MCF 10A (cell line): ENCODE measurements around the gene RAB37. TPM values are rescaled to one million over a fixed set of nuclear protein-coding genes. Genes with fewer than 3 reads are reported as not detected.

Experiments
- BruUV-seq: library from RNA; stranded (reverse); fragments of 400-500 nt; replicated peaks from 2 replicates; lab custom pipeline; 2021; lab: Mats Ljungman, UMichigan
- CTCF ChIA-PET: fragments of 300-600 bp; sonication (Branson Sonifier 250); formaldehyde crosslinking; extraction: SDS; loops from one replicate; lab custom pipeline; 2021; ENCODE audit warnings: antibody characterized with exemption, inconsistent platforms; lab: Yijun Ruan, JAX
- POLR2A ChIA-PET: fragments of 300-600, 350-650 bp; sonication (Branson Sonifier 250); formaldehyde crosslinking; extraction: SDS; loops from one replicate; lab custom pipeline; 2020; ENCODE audit warnings: antibody characterized with exemption, inconsistent platforms; lab: Yijun Ruan, JAX
- DNase-seq: peaks from one replicate; pipeline ENCODE4 v3.0.0-alpha.2; 2018; ENCODE audit not compliant: unreplicated experiment
- H3K27ac Mint-ChIP-seq: one replicate; pipeline ENCODE4 v1.8.0; 2022; ENCODE audit warnings: mild to moderate bottlenecking, low read depth, mixed read lengths; ENCODE audit not compliant: unreplicated experiment
- H3K27me3 Mint-ChIP-seq: one replicate; pipeline ENCODE4 v1.8.0; 2022; ENCODE audit warnings: mixed read lengths; ENCODE audit not compliant: insufficient read depth, unreplicated experiment
- H3K36me3 Mint-ChIP-seq: one replicate; pipeline ENCODE4 v1.8.0; 2022; ENCODE audit warnings: mild to moderate bottlenecking, moderate library complexity, mixed read lengths; ENCODE audit not compliant: insufficient read depth, unreplicated experiment
- H3K4me1 Mint-ChIP-seq: one replicate; pipeline ENCODE4 v1.8.0; 2022; ENCODE audit warnings: mixed read lengths; ENCODE audit not compliant: insufficient read depth, unreplicated experiment
- H3K4me3 Mint-ChIP-seq: one replicate; pipeline ENCODE4 v1.8.0; 2022; ENCODE audit warnings: mild to moderate bottlenecking, moderate library complexity, mixed read lengths; ENCODE audit not compliant: unreplicated experiment
- H3K9me3 Mint-ChIP-seq: one replicate; pipeline ENCODE4 v1.8.0; 2022; ENCODE audit warnings: mixed read lengths; ENCODE audit not compliant: unreplicated experiment
- CTCF ChIP-seq: fragments of 200-600 bp; IDR thresholded peaks from one replicate; pipeline ENCODE4 v1.8.0; 2022; ENCODE audit warnings: antibody characterized with exemption, mild to moderate bottlenecking; ENCODE audit not compliant: unreplicated experiment
- intact Hi-C: fragments of 100-400 bp; cut with micrococcal nuclease; formaldehyde crosslinking; loops from 2 replicates; pipeline ENCODE4 v1.14.1; 2022
- total RNA-seq: library from RNA; stranded (reverse); gene quantifications from 2 replicates; pipeline ENCODE4 v1.2.3, GENCODE V29; 2022

Gene RAB37
- total RNA-seq, 1 experiment from 2014 or later: not detected

- no TSS peak for BruUV-seq
- DNase-seq: no peak
- ChIA-PET POLR2A (no interaction called here), CTCF (no interaction called here)
- no peak overlapping the region for H3K27ac Mint-ChIP-seq
- H3K36me3 Mint-ChIP-seq: no peaks in the 10 kb centered on the region
- no peaks in the 10 kb centered on the region for H3K4me1 Mint-ChIP-seq
- intact Hi-C loops: no loop called here
- H3K9me3 Mint-ChIP-seq: no peaks in the 10 kb centered on the region
- no peak overlapping the region for H3K4me3 Mint-ChIP-seq
- TF ChIP-seq CTCF: no peak
- H3K27me3 Mint-ChIP-seq: peaks cover 80% of the 10 kb centered on the region
Observed at GRCh38 chr17:74694081-74694480, 43.0 kb upstream of the RAB37 start.

- DNase-seq: no peak
- no TSS peak for BruUV-seq
- peaks cover 78% of the 10 kb centered on the region for H3K27me3 Mint-ChIP-seq
- intact Hi-C loops: no loop called here
- no peak overlapping the region for H3K4me3 Mint-ChIP-seq
- ChIA-PET CTCF (no interaction called here), POLR2A (no interaction called here)
- H3K9me3 Mint-ChIP-seq: no peaks in the 10 kb centered on the region
- TF ChIP-seq CTCF: no peak
- H3K36me3 Mint-ChIP-seq: no peaks in the 10 kb centered on the region
- no peak overlapping the region for H3K27ac Mint-ChIP-seq
- no peaks in the 10 kb centered on the region for H3K4me1 Mint-ChIP-seq
Observed at GRCh38 chr17:74695629-74696028, 41.4 kb upstream of the RAB37 start.

- no peaks in the 10 kb centered on the region for H3K4me1 Mint-ChIP-seq
- ChIA-PET POLR2A (no interaction called here), CTCF (interaction anchor here (0.6 kb wide), 1 partner anchor 335 kb away, joined by 3 read pairs; no protein-coding TSS in a partner anchor)
- no peak for TF ChIP-seq CTCF
- no peak overlapping the region for H3K27ac Mint-ChIP-seq
- no peaks in the 10 kb centered on the region for H3K36me3 Mint-ChIP-seq
- H3K4me3 Mint-ChIP-seq: no peak overlapping the region
- H3K27me3 Mint-ChIP-seq: peaks cover 66% of the 10 kb centered on the region
- H3K9me3 Mint-ChIP-seq: no peaks in the 10 kb centered on the region
- BruUV-seq: no TSS peak
- intact Hi-C loops: no loop called here
- DNase-seq: no peak
Observed at GRCh38 chr17:74697515-74697914, 39.5 kb upstream of the RAB37 start.

GRCh38 chr17:74698069-74698468 lies 39.0 kb upstream of the RAB37 start:
- TF ChIP-seq CTCF: no peak

More at GRCh38 chr17:74698069-74698468, 39.0 kb upstream of the RAB37 start:
- Mint-ChIP-seq H3K27ac (no peak overlapping the region), H3K4me3 (no peak overlapping the region), H3K27me3 (peaks cover 66% of the 10 kb centered on the region), H3K9me3 (no peaks in the 10 kb centered on the region), H3K4me1 (no peaks in the 10 kb centered on the region), H3K36me3 (no peaks in the 10 kb centered on the region)
- no peak for DNase-seq
- ChIA-PET CTCF (interaction anchor here (1.3 kb wide), 1 partner anchor 93 kb away, joined by 3 read pairs; no protein-coding TSS in a partner anchor), POLR2A (no interaction called here)
- no TSS peak for BruUV-seq
- intact Hi-C loops: no loop called here
